Right renal cortex interstitium (tissue), 3 donors: Measurements from ENCODE around the gene KIF25. TPM values are rescaled to one million over a fixed set of nuclear protein-coding genes. Genes with fewer than 3 reads are reported as not detected.

Experiments used
- polyA plus RNA-seq, 3 donors: library from polyadenylated mRNA; unstranded; fragments of 120-200 nt; gene quantifications; one replicate each; pipeline ENCODE4 v1.2.1, GENCODE V29; 2013; ENCODE audit not compliant: insufficient read length in 3 of 3

The KIF25 gene
- polyA plus RNA-seq, 3 donors = 0.47 to 0.82 (median 0.50) TPM

Other genes with a start within 250 kb of the KIF25 start
- gene AFDN, start 170.8 kb upstream of the KIF25 start, polyA plus RNA-seq = 100 to 1,000 TPM; 139 to 164 (median 157) TPM
- 10 to 100 TPM; 10.7 to 15.8 (median 13.4) TPM for gene FRMD1, start 81.5 kb downstream of the KIF25 start, polyA plus RNA-seq